ENCODE data around the gene STAT3.
"Not testable (repeated sequence)": the region's sequence is repeated elsewhere in the genome, so short reads cannot be mapped to it uniquely, and the experiment has no call there.

- not testable (repeated sequence) for TF ChIP-seq POLR2A, POLR2AphosphoS5 (IDR thresholded peaks at IDR 0.05; ENCODE audit: low read depth, low read length)
These were observed 88.9 kb downstream of the STAT3 start for GRCh38 chr17:42299361-42299760.
